Activated CD8-positive, alpha-beta memory T cell treated with anti-CD3 and anti-CD28 coated beads for 36 hours (primary cell): ENCODE measurements around the gene SDK1. TPM values are rescaled to one million over a fixed set of nuclear protein-coding genes. Genes with fewer than 3 reads are reported as not detected.

Experiments
- CTCF ChIA-PET: fragments of 350-600 bp; sonication (Branson Sonifier 250); formaldehyde crosslinking; loops from one replicate; lab custom pipeline; 2021; ENCODE audit warnings: antibody characterized with exemption; lab: Charles Lee
- POLR2A ChIA-PET: fragments of 350-600 bp; sonication (Branson Sonifier 250); formaldehyde crosslinking; loops from one replicate; lab custom pipeline; 2021; ENCODE audit warnings: antibody characterized with exemption; lab: Charles Lee
- total RNA-seq, 2 experiments: library from RNA; stranded (reverse); gene quantifications; one replicate each; pipeline ENCODE4 v1.2.3, GENCODE V29; 2021

The SDK1 gene
- total RNA-seq, 2 experiments from 2014 or later = 0.15 to 0.50 TPM

DNA sequence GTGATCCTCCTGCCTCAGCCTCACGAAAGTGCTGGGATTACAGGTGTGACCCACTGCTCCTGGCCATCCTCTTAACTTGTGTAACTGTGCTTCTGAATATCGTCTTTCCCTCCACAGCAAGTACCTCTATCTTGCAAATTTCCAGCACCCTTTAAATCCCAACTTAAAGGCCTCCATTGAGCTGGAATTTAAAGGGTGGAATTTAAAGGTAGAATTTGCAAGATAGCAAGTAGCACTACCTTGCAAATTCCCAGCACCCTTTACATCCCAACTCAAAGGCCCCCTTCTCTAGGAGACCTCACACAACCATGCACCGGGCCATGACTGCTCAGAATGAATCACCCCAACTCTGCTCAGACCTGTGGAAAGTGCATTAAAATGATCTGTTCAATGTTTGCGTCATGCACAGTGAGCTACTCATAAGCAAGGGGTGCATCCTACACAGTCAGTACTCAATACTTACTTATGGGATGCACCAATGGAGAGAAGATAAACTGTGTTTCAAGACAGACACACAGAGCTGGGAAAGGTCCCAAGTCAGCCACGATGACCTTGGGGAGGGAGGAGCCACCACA, 17.8 kb upstream of the SDK1 start:
- ChIA-PET CTCF (no interaction called here), POLR2A (no interaction called here)

DNA sequence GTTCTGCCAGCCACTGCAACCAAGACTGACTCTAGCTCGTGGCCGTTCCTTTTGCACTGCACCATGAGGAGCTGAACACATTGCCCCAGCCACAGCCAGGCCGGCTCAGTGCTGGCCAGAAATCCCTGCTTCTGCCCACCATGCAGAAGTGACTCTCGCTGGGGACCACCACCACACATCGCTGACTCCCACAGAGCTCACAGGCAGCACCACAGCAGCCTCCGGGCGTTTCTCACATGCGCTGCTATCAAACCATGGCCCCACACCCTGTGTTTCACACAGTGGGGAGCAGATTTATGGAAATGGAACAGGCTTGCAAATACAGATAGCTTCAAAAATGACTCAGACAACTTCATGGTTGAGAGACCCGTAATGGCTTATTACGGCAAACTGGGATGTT, 15.4 kb upstream of the SDK1 start:
- ChIA-PET POLR2A (no interaction called here), CTCF (no interaction called here)

DNA sequence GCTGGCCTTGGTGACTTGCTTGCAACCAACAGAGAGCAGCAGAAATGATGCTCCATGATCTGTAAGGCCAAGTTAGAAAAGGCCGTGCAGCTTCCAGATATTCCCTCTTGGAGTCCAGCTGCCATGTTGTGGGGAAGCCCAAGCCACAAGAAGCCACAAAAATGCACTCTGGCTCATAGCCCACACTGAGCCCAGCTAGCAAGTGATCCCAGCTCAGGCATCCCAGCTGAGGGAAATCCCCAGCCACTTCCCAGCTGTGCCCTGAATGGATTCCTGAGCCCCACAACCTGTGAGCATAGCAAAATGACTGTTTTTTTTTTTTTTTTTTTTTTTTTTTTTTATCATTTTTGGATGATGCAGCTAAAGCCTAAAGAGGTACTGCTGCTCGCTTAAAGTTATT, 11.1 kb upstream of the SDK1 start:
- POLR2A ChIA-PET = no interaction called here
- CTCF ChIA-PET = no interaction called here

DNA sequence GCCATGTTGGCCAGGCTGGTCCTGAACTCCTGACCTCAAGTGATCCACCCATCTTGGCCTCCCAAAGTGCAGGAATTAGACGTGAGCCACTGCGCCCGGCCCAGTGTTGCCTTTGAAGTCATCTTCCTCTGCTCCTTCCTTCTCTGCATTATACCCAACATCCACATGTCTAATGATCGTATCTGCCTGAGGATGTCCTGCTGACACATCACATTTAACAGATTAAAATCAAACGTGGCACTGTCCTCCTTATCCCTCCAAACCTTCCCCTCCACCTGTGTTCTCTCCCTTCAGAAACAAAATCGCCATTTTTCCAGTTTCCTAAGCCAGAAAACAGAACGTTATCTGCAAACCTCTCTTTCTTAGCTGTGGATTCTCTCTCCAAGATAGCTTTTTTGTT, 8.4 kb upstream of the SDK1 start:
- ChIA-PET CTCF (no interaction called here), POLR2A (no interaction called here)

DNA sequence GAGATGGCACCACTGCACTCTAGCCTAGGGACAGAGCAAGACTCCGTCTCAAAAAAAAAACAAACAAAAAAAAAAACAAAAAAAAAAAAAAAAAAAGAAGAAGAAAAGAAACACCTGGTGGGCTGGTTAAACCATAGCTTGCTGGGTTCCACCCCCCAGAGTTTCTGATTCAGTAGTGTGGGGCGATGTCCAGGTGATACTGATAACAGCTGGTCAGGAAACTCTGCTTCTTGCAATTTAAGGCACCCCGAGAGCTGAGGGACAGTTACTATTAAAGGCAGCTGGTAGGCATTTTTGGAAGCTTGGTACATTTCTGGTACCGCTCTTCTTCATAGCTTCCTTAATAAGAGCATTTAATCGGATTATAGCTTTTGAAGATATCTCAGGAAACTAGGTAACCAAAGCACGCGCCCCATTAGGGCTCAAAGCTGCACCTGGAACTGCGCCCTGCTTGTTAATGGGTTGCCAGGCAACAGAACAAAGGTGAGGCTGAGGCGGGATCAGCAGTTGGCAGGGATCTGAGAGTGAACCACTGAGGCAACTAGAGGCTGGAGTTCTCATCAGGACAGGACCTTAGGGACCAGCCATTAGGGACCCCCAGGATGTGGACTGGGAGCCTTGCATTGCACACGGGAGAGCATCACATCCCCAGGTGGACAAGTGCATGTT, 6.5 kb upstream of the SDK1 start:
- CTCF ChIA-PET = interaction anchor here (0.5 to 0.7 kb wide), 4 partner anchors 28 to 384 kb away, joined by 3 to 6 read pairs (median 4); no protein-coding TSS in a partner anchor
- POLR2A ChIA-PET = no interaction called here

DNA sequence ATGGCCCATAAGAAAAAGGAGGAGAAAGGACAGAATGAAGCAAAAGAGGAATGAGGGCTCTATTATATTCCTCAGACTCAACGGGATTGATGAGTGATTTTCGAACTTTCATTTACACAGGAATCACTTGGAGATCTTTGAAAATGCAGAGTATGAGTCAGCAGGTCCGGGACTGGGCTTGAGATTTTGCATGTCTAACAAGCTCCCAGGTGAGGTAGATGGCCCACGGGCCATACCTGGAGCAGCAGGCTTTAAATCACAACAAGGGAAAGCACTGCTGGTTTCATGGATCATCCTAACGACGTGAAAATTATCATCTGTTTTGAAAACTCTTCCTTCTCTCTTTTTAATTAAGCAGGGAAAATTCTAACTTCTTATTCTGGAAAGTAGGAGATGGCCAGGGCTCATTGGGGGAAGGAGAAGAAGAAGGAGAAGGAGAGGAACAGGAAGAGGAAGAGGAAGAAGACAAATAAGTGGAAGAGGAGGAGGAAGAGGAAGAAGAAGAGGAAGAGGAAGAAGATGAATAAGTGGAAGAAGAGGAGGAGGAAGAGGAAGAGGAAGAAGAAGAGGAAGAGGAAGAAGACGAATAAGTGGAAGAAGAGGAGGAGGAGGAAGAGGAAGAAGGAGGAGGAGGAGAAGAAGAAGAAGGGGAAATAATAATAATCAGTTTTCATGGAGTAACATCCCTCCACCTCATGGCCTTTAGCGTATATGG, 3.8 kb upstream of the SDK1 start:
- ChIA-PET POLR2A (no interaction called here), CTCF (no interaction called here)

DNA sequence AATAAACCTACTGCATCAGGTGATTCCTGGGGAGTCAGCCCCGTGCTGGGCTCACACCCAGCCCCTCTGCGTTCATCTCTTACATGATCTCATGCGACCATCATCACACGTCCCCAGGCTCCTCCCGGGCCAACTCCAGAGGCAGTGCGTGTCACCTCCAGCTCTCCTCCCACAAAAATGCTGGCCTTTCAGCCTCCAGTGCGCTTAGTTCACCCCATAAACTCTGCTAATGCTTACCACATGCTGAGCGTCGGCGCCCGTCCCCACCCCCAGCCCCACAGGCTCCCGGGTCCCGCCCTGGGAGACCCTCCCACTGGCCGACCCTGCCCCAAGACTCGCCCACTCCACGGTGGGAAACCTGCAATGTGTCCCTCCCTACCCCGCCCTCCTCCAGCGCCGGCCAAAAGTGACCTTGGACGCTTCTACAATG, 816 bp upstream of the SDK1 start:
- CTCF ChIA-PET = interaction anchor here (0.6 to 1.3 kb wide), 2 partner anchors 10 to 1122 kb away, joined by 3 to 4 read pairs; no protein-coding TSS in a partner anchor
- POLR2A ChIA-PET = no interaction called here

DNA sequence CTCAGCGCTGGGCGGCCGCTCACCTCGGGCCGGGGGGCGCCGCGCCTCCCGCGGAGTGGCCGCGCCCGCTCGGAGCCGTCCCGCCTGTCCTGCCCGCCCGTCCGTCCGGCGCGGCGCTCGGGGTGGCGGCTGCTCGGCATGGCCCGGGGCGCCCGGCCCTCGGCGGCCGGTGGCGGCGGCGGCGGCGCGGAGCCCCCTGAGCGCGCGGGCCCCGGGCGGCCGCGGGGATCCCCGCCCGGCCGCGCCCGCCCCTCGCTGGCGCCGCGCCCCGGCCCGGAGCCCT, 338 bp downstream of the SDK1 start:
- CTCF ChIA-PET = no interaction called here
- POLR2A ChIA-PET = no interaction called here

DNA sequence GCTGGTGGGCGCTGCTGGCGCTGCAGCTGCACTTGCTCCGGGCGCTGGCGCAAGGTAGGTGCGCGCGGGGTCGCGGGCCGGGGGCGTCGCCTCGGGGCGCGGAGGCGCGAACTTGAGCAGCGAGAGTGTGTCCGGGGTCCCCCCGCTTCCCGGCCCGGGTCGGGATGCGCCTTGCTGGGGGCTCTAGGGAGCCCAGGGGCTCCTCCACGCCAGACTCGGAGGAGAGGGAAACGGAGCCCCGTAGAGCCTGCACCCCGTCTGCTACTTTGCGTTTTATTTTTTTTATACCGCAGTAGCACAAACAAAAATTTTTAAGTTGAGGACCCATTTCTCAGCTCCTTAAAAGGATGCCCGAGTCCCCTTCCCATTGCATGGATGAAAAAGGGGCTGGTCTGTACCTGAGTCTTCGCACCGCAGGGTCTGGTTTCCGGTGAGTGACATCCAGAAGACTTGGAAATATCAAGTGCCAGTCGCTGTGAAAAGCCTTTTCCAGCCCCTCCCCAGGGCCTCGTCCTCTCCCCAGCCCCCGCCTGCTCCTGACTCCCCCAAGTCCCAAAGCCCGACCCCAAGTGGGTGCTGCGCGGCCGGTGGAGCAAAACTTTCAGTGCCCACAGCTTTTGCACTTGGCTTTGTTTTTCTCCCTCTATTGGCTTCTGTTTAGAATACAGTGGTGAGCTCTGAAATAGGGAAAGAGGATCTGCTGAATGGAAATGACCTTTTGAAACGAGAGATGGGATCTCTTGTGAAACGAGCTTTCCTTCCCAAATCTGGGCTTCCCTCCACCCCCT, 973 bp downstream of the SDK1 start:
- ChIA-PET POLR2A (interaction anchor here (0.7 kb wide), 1 partner anchor 412 kb away, joined by 3 read pairs; no protein-coding TSS in a partner anchor), CTCF (interaction anchor here (0.6 to 1.0 kb wide), 2 partner anchors 436 to 700 kb away, joined by 3 to 4 read pairs; no protein-coding TSS in a partner anchor)

DNA sequence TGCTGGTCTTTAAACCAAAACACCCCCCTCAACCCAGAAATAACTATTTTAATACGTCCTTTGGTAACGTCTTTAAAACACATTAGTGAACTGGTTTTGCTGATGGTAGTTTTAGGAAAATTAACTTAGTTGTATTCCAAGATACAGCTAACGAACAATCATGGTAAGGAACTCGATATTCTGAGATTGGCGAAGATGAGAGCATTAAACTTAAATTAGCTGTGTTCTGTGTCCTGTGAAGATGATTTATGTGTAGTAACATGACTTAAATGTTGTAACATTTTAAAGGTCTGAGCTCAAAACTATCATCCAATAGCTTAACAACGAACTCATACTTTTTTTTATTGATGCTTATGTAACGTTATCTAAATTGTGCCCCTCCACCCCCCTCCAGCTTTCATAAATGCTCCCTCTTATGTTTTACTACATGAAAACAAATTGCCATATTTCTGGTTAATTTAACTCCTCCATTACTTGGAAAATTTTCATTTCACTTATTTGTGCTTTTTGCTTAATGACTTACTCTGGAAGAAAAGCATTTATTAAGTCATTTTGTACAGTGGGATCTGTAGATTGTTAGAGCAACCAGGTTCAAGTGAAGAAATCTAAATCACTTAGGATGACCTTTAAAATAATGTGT, 1.7 kb downstream of the SDK1 start:
- ChIA-PET POLR2A (interaction anchor here (0.7 kb wide), 1 partner anchor 413 kb away, joined by 3 read pairs; no protein-coding TSS in a partner anchor), CTCF (interaction anchor here (0.6 to 1.0 kb wide), 2 partner anchors 437 to 700 kb away, joined by 3 to 4 read pairs; no protein-coding TSS in a partner anchor)

DNA sequence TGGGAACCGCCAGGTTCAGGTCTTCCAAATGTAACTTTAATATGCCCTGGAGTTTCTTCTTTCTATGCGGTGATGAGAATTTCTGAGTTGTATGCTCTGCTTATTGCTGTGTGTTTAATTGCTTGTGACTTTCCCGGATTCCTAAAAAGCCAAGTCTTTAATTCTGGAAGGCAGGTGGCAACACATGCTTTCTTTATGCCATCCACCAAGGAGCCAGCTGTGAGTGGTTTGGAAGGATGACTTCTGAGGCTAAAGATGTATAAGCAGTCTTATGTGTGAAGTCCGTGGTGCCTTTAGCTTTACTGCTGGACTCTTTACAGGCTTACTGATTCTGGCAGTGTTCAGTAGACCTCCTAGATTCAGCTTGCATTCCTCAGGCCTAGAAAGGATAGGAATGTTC, 3.1 kb downstream of the SDK1 start:
- ChIA-PET CTCF (no interaction called here), POLR2A (interaction anchor here (0.7 kb wide), 1 partner anchor 13 kb away, joined by 3 read pairs; no protein-coding TSS in a partner anchor)

DNA sequence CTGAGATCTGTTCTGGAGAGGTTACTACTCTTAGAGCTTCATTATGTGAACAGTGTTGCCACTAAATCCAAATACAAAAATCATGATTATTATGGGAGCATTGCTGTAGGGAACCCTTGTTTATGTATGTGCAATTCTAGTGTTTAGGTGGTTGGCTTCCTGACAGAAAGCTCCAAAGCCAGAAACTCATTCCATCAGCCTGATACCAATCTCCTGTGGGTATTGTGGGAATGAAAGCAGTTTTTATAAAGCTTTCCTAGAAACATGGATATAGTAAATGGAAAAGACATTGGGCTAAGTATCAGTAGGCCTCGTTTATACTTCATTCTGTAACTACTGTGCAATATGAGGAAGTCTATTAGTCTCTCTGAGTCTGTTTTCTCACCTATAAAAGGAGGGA, 6.4 kb downstream of the SDK1 start:
- CTCF ChIA-PET = no interaction called here
- POLR2A ChIA-PET = no interaction called here

DNA sequence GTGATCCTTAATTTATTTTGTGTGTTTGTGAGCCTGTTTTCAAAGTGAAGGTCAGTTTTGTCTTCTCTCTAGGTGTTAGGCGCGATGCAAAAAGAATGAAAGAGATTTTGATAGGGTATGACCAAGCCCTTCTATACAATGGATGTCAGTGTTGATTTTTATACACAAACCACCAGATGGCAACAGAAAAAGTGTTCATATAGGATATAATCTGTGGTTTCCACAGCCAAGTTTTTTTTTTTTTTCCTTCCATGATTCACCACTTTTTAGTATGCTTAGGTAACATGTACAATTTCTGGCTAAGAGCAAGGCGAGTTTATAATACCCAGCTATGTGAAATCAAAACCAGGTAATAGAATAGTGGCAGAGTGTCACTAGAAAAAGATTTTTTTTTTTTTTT, 8.1 kb downstream of the SDK1 start:
- ChIA-PET POLR2A (no interaction called here), CTCF (no interaction called here)

DNA sequence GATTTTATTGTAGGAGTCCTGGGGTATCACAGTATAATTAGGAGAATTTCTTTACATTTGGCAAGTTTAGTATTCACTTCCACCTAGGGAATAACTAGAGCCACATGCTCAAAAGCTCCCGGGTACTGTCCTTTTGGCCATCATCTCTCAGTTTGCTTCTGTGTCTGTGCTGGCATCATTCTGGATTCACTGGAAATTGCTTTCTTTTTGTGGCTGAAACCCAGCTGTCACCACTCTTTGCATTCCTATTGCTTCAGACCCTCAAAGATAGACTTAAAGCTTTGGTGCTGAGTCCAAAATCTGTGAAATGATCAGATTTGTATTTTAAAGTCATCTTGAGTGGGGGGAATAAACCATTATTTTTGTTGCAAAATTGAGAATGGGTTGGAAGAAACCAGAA, 8.9 kb downstream of the SDK1 start:
- CTCF ChIA-PET = interaction anchor here (1.4 kb wide), 1 partner anchor 10 kb away, joined by 4 read pairs; no protein-coding TSS in a partner anchor
- POLR2A ChIA-PET = no interaction called here

DNA sequence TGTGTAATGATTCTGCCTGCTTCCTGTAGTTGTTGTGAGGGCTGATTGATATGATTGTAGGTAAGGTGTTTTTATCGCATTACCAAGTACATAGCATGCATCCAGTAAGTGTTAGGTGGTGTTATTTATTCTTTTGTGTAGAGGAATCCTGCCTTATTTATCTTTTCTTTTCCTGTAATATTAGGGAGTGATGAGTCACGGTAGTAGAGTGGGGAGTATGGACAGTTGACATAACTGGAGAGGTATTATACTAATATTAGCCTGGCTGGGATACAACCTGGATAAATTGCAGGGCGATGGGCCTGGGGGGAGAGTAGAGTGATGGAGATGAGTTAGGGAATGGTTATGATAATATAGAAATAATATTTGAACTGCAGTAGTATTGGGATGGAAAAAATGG, 9.8 kb downstream of the SDK1 start:
- CTCF ChIA-PET = interaction anchor here (1.4 kb wide), 1 partner anchor 11 kb away, joined by 4 read pairs; no protein-coding TSS in a partner anchor
- POLR2A ChIA-PET = no interaction called here

DNA sequence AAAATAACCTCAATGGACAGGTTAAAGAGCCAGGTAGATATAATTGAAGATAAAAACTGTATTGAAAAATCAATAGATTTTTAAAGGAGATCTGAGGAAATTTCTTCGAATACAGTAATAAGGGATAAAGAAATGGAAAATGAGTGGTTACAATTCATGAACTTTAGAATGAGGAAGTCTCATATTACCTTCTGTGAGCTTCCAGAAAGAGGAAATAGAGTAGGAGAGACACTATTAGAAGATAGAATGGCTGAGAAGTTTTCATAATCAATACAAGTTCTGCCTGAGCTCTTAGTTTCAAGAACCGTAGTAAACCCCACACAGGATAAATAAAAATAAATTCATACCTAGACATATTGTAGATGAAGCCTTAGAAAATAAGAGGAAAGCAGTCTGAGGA, 11.5 kb downstream of the SDK1 start:
- POLR2A ChIA-PET = no interaction called here
- CTCF ChIA-PET = no interaction called here

DNA sequence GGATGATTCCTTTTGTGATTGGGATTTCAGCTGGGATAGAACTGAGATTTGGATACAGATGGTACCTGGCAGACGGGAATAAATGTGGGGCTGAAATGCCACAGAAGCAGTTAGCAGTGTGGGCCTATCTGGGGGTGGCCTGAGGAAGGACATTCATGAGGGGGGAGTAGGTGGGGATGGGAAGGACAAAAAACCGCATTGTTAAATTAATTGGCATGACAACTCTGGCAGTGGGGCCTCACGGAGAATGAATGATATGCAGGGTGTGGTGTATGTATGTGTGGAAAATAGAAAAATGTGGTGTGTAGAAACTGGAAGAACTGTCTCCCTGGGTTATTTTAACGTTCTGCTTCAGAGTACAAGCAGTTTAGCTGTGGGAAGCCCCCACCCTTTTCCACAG, 17.8 kb downstream of the SDK1 start:
- CTCF ChIA-PET = no interaction called here
- POLR2A ChIA-PET = no interaction called here

DNA sequence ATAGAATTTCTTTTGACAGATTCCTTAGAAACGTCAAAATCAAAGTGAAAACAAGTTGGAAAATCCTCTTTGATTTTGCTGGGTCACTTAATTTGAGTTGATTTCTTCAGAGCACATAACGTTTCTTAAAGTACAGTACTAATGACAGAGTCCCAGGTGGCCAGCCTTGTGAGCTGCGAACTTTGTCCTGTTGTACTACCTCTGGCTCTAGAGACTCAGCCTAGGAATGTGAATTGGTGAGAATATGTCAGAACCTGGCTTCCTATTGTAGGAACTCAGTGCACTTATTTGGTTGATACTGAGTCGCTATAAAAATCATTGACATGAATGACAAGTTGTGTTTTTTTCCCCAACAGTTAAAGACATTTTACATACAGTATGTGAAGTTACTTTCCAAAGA, 20.2 kb downstream of the SDK1 start:
- POLR2A ChIA-PET = no interaction called here
- CTCF ChIA-PET = no interaction called here

DNA sequence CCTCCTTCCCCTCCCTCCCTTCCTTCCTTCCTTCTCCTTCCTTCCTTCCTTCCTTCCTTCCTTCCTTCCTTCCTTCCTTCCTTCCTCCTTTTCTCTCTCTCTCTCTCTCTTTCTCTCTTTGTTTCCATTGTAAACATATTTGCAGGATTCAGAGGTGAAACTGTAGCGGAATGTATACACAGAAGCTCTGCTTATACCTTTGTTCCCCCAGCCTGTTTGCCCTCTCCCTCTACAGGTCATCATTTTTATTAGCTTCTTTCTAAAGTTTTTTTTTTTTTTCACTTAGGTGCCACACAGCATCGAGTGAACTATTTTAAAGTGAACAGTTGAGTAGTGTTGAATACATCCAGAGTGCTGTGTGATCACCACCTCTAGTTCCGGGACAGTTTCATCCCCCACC, 20.7 kb downstream of the SDK1 start:
- POLR2A ChIA-PET = no interaction called here
- CTCF ChIA-PET = no interaction called here
